ENCODE measurements around the gene CPSF6. TPM values are rescaled to one million over a fixed set of nuclear protein-coding genes. Genes with fewer than 3 reads are reported as not detected.
"Not testable (repeated sequence)": the region's sequence is repeated elsewhere in the genome, so short reads cannot be mapped to it uniquely, and the experiment has no call there.

CPSF6 gene
- total RNA-seq, 3 donors from 2014 or later, result 46.7 to 57.3 (median 57.2) TPM

DNA sequence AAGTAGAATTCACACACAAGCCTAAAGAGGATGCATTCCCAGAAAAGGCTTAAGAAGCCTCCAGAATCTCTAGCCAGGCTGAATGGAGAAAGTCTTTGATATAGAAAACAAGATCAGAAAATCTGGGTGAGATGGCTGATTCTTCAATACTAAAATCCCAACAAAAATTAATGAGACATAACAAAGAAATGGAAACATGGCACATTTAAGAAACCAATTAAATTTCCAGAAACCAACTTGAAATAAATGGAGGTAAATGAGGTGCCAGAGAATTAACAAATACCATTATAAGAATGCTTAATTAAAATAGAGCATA, 51.9 kb downstream of the CPSF6 start:
- Histone ChIP-seq H3K4me3 (no peak overlapping the region), H3K9me3 (no peaks in the 10 kb centered on the region), H3K36me3 (ENCODE audit: low read depth) (no peaks in the 10 kb centered on the region), H3K4me1 (ENCODE audit: low read depth) (no peaks in the 10 kb centered on the region)
- DNase-seq (no peak), ATAC-seq (no peak)
- intact Hi-C loops (cut with DNase I, micrococcal nuclease), result no loop called here
- TF ChIP-seq, protein P1, sequence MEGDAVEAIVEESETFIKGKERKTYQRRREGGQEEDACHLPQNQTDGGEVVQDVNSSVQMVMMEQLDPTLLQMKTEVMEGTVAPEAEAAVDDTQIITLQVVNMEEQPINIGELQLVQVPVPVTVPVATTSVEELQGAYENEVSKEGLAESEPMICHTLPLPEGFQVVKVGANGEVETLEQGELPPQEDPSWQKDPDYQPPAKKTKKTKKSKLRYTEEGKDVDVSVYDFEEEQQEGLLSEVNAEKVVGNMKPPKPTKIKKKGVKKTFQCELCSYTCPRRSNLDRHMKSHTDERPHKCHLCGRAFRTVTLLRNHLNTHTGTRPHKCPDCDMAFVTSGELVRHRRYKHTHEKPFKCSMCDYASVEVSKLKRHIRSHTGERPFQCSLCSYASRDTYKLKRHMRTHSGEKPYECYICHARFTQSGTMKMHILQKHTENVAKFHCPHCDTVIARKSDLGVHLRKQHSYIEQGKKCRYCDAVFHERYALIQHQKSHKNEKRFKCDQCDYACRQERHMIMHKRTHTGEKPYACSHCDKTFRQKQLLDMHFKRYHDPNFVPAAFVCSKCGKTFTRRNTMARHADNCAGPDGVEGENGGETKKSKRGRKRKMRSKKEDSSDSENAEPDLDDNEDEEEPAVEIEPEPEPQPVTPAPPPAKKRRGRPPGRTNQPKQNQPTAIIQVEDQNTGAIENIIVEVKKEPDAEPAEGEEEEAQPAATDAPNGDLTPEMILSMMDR (IDR thresholded peaks at IDR 0.05), result no peak

DNA sequence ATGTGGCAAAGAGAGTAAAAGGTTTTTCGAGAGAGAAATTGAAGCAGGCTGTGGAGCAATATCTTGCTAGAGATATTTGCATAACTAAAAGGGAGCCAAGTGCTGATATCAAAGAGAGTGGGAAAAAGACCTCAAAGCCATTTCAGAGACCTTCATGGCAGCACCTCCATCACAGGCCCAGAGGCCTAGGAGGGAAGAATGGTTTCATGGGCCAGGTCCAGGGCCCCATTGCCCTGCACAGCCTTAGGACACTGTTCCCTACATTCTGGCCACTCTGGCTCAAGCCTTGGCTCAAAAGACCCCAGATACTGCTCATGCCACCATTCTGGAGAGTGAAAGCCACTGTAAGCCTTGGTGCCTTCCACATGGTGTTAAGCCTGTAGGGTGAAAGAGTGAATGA, 58.8 kb downstream of the CPSF6 start:
- TF ChIP-seq, protein P1 (IDR thresholded peaks at IDR 0.05), result no peak
- intact Hi-C loops (cut with DNase I, micrococcal nuclease), result no loop called here

DNA sequence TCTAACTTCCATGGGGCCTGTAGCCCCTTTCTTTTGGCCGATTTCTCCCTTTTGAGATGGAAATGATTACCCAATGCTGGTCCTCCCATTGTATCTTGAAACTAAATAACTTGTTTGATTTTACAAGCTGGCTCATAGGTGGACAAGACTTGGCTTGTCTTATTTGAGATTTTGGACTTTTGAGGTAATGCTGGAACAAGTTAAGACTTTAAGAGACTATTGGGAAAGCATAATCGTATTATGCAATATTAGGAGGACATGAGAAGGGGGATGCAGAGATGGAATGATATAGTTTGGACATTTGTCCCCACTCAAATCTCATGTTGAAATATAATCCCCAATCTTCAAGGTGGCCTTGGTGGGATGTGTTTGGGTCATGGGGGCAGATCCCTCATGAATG, 59.6 kb downstream of the CPSF6 start:
- DNase-seq (no peak), ATAC-seq (no peak)
- TF ChIP-seq, protein P1 (IDR thresholded peaks at IDR 0.05), result no peak
- no peaks in the 10 kb centered on the region for H3K36me3 ChIP-seq (ENCODE audit: low read depth)
- no peaks in the 10 kb centered on the region for H3K9me3 ChIP-seq
- H3K4me3 ChIP-seq, result no peak overlapping the region
- intact Hi-C loops (cut with DNase I, micrococcal nuclease), result no loop called here
- no peaks in the 10 kb centered on the region for H3K4me1 ChIP-seq (ENCODE audit: low read depth)

More for the DNA sequence above, 58.8 kb downstream of the CPSF6 start:
- H3K4me1 ChIP-seq (ENCODE audit: low read depth), result no peaks in the 10 kb centered on the region
- ATAC-seq (no peak), DNase-seq (no peak)
- no peaks in the 10 kb centered on the region for H3K9me3 ChIP-seq
- H3K36me3 ChIP-seq (ENCODE audit: low read depth), result no peaks in the 10 kb centered on the region
- no peak overlapping the region for H3K4me3 ChIP-seq

DNA sequence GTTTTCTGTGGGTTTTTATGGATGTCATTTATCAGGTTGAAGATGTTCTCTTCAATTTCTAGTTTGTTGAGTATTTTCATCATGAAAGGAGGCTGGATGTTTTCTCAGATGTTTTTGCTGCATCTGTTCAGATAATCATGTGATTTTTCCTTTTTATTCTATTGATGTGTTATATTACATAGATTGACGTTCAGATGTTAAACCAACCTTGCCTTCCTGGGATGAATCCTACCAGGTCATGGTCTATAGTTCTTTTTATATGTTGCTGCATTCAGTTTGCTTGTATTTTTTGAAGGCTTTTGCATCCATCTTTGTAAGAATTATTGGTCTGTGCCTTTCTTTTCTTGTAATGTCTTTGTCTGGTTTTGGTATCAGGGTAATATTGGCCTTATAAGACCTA, 64.9 kb downstream of the CPSF6 start:
- intact Hi-C loops (cut with DNase I, micrococcal nuclease), result no loop called here
- no peak for ATAC-seq
- Histone ChIP-seq H3K9me3 (peaks cover 9% of the 10 kb centered on the region), H3K36me3 (ENCODE audit: low read depth) (no peaks in the 10 kb centered on the region), H3K4me3 (no peak overlapping the region), H3K4me1 (ENCODE audit: low read depth) (no peaks in the 10 kb centered on the region)
- TF ChIP-seq, protein P1 (IDR thresholded peaks at IDR 0.05), result no peak
- no peak for DNase-seq

DNA sequence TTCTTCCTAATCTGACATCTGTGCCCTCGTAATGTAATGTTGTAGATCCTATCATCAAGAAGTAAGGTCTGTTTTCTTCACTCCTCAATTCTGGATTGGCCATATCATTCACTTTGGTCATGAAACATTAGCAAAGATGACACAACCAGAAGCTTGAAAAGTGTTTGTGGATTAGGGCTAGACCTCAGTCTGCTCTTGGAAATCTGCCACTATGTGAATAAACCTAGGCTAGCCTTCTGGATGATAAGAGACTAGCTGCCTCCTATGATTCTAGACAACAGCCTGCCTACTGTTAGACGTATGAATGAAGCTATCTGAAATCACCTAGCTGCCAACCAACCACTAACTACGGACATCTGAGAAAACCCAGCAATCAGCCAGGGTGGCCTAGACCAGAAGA, 70.1 kb downstream of the CPSF6 start:
- intact Hi-C loops (cut with DNase I, micrococcal nuclease), result no loop called here
- no peak for ATAC-seq
- TF ChIP-seq, protein P1 (IDR thresholded peaks at IDR 0.05), result no peak

DNA sequence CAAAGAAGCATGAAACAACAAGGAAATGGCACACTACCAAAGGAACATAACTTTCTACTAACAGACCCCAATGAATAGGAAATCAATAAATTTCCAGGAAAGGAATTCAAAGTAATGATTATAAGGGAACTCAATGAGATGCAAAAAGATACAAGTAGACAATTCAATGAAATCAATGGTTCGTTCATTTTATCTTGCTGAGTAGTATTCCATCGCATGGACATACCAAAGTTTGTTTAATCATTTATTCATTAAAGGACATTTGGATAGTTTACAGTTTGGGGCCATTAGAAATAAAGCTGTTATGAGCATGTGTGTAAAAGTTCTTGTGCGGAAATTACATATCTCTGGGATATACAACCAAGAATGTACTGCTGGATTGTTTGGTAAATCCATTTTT, 73.8 kb downstream of the CPSF6 start:
- TF ChIP-seq, protein P1 (IDR thresholded peaks at IDR 0.05), result no peak
- DNase-seq, result no peak
- intact Hi-C loops (cut with DNase I, micrococcal nuclease), result no loop called here

More for the DNA sequence above, 70.1 kb downstream of the CPSF6 start:
- no peak overlapping the region for H3K4me3 ChIP-seq
- no peak for DNase-seq
- no peaks in the 10 kb centered on the region for H3K36me3 ChIP-seq (ENCODE audit: low read depth)
- H3K9me3 ChIP-seq, result peaks cover 5% of the 10 kb centered on the region
- H3K4me1 ChIP-seq (ENCODE audit: low read depth), result no peaks in the 10 kb centered on the region

DNA sequence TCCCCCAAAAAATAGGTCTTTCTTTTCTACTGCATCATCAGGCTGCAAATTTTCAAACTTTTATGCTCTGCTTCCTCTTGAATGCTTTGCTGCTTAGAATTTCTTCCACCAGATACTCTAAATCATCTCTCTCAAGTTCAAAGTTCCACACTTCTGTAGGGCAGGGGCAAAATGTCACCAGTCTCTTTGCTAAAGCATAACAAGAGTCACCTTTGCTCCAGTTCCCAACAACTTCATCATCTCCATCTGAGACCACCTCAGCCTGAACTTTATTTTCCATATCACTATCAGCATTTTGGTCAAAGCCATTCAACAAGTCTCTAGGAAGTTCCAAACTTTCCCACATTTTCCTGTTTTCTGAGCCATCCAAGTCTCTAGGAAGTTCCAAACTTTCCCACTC, 77.4 kb downstream of the CPSF6 start:
- H3K4me3 ChIP-seq; H3K9me3 ChIP-seq; DNase-seq; H3K4me1 ChIP-seq (ENCODE audit: low read depth); intact Hi-C loops (cut with DNase I, micrococcal nuclease); H3K36me3 ChIP-seq (ENCODE audit: low read depth); ATAC-seq: not testable (repeated sequence)

More for the DNA sequence above, 73.8 kb downstream of the CPSF6 start:
- no peak overlapping the region for H3K4me3 ChIP-seq
- no peaks in the 10 kb centered on the region for H3K9me3 ChIP-seq
- no peaks in the 10 kb centered on the region for H3K4me1 ChIP-seq (ENCODE audit: low read depth)
- ATAC-seq, result no peak
- no peaks in the 10 kb centered on the region for H3K36me3 ChIP-seq (ENCODE audit: low read depth)

DNA sequence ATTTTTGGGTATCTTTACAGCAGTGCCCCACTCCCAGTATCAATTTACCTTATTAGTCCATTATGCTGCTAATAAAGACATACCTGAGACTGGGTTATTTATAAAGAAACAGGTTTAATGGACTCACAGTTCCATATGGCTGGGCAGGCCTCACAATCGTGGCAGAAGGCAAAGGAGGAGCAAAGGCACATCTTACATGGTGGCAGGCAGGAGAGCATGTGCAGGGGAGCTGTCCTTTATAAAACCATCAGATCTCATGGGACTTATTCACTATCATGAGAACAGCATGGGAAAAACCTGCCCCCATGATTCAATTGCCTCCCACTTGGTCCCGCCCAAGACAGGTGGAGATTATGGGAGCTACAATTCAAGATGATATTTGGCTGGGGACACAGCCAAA, 77.9 kb downstream of the CPSF6 start:
- H3K9me3 ChIP-seq; ATAC-seq; H3K36me3 ChIP-seq (ENCODE audit: low read depth); DNase-seq; H3K4me3 ChIP-seq; intact Hi-C loops (cut with DNase I, micrococcal nuclease); H3K4me1 ChIP-seq (ENCODE audit: low read depth): not testable (repeated sequence)
